ENCODE results near the gene FGF18. TPM values are rescaled to one million over a fixed set of nuclear protein-coding genes. Genes with fewer than 3 reads are reported as not detected.

Gene FGF18
- total RNA-seq, 1 experiment from 2014 or later, result 0.94 TPM

- Histone ChIP-seq H2AK5ac (ENCODE audit: insufficient read length, low read length) (no peak overlapping the region), H3K9me3 (ENCODE audit: control insufficient read depth, low read depth, low read length) (no peaks in the 10 kb centered on the region), H3K23me2 (ENCODE audit: insufficient read length, low read depth, low read length, poor library complexity, severe bottlenecking) (no peaks in the 10 kb centered on the region), H4K91ac (ENCODE audit: insufficient read length, low read depth, low read length) (no peak overlapping the region), H4K5ac (ENCODE audit: insufficient read length, low read depth, low read length) (no peak overlapping the region), H3K79me2 (ENCODE audit: insufficient read depth, low read length) (no peaks in the 10 kb centered on the region), H3K14ac (ENCODE audit: insufficient read depth, low read length) (no peak overlapping the region), H3K4ac (ENCODE audit: low read depth, low read length) (no peak overlapping the region), H2AFZ (ENCODE audit: low read length) (no peak overlapping the region), H2BK12ac (ENCODE audit: insufficient read length, low read depth, low read length) (no peak overlapping the region), H3K23ac (ENCODE audit: insufficient read length, low read depth, low read length) (no peak overlapping the region), H4K20me1 (ENCODE audit: control insufficient read depth, insufficient read depth, insufficient read length) (peaks cover 2% of the 10 kb centered on the region), H3K27me3 (ENCODE audit: insufficient read depth, low read length) (peaks cover 3% of the 10 kb centered on the region; the same call in 1 of the 2 replicates), H2BK5ac (ENCODE audit: insufficient read length, low read length) (no peak overlapping the region), H3K9ac (ENCODE audit: extremely low read depth, insufficient read length, low read length) (no peak overlapping the region), H2BK20ac (ENCODE audit: low read depth, low read length, poor library complexity, severe bottlenecking) (no peak overlapping the region), H3K56ac (ENCODE audit: insufficient read length, low read depth, low read length) (no peak overlapping the region), H3K79me1 (ENCODE audit: insufficient read depth, low read depth, low read length, poor library complexity, severe bottlenecking) (no peaks in the 10 kb centered on the region), H3K18ac (ENCODE audit: insufficient read length, low read depth, low read length) (no peak overlapping the region), H3T11ph (ENCODE audit: low read length) (no peak overlapping the region), H3K4me2 (ENCODE audit: insufficient read depth, insufficient read length, low read length) (no peak overlapping the region), H2BK15ac (ENCODE audit: low read depth, low read length) (no peak overlapping the region), H2BK120ac (ENCODE audit: low read depth, low read length, poor library complexity, severe bottlenecking) (no peak overlapping the region), H3K4me1 (ENCODE audit: insufficient read depth, low read length) (no peaks in the 10 kb centered on the region; the same call in 1 of the 2 replicates), H4K8ac (replicated peaks; ENCODE audit: insufficient read length, low read depth, low read length) (no peak overlapping the region), H3K27ac (ENCODE audit: insufficient read length, low read depth, low read length) (no peak overlapping the region)
- Mint-ChIP-seq H3K4me3 (no peak overlapping the region), H3K9me3 (no peaks in the 10 kb centered on the region; a peak in 1 of 5 replicates), H3K4me1 (peaks cover 9 to 30% of the 10 kb centered on the region in 2 experiments), H3K27me3 (ENCODE audit: low read depth) (peaks cover 26% of the 10 kb centered on the region), H3K27ac (peak overlapping the region in 1 of 3 experiments; percentile 82; a peak in 1 of 7 replicates), H3K36me3 (ENCODE audit: insufficient read depth in 1 of 3, low read depth in 3 of 3) (no peaks in the 10 kb centered on the region; a peak in 1 of 7 replicates)
- no peak for TF ChIP-seq CTCF (conservative IDR thresholded peaks at IDR 0.05)
- WGBS (ENCODE audit: extremely low coverage, insufficient read length, low lambda C conversion rate), result no CpG with 5 or more reads among the region's 4 CpGs
- DNase-seq, result peak; percentile 17
Measured at GRCh38 chr5:171426266-171426665, 6.8 kb downstream of the FGF18 start.
